ENCODE measurements around the gene TCERG1. TPM values are rescaled to one million over a fixed set of nuclear protein-coding genes. Genes with fewer than 3 reads are reported as not detected.

The TCERG1 gene
- total RNA-seq, 1 donor from 2014 or later = 47.5 TPM

GRCh38 chr5:146560205-146560812 is 113.2 kb downstream of the TCERG1 start:
- Histone ChIP-seq H3K9me3 (ENCODE audit: control insufficient read depth in 3 of 3, low read length in 3 of 3) (no peaks in the 10 kb centered on the region), H3K27ac (ENCODE audit: low read depth, low read length) (no peak overlapping the region), H3K36me3 (ENCODE audit: control insufficient read depth in 3 of 3, insufficient read depth in 3 of 3, low read length in 3 of 3) (no peaks in the 10 kb centered on the region), H3K27me3 (ENCODE audit: control insufficient read depth in 3 of 3, insufficient read depth in 3 of 3, low read length in 3 of 3) (no peaks in the 10 kb centered on the region), H3K4me1 (ENCODE audit: control insufficient read depth in 3 of 3, insufficient read depth in 3 of 3, low read length in 3 of 3) (no peaks in the 10 kb centered on the region), H3K4me3 (ENCODE audit: low read length in 3 of 3) (no peak overlapping the region), H3K9ac (ENCODE audit: low read depth in 1 of 3, low read length in 3 of 3) (no peak overlapping the region)

Small RNAs within 50 kb of the gene (small RNA-seq; reads per million reads assigned to genes)
- gene RF02271 = not detected

Other genes with a start within 250 kb of the TCERG1 start
- gene RBM27, start 243.7 kb upstream of the TCERG1 start, total RNA-seq = 25.1 TPM
- gene POU4F3, start 108.5 kb upstream of the TCERG1 start, total RNA-seq = not detected
- not detected for gene GPR151, start 68.9 kb downstream of the TCERG1 start, total RNA-seq